T-helper 2 cell treated with Interferon-gamma antibody and Interleukin-4, amounts not matched to agents 100 ng/mL and 5 ng/mL, for 36 hours (primary cell): ENCODE measurements around the gene FOXC1. TPM values are rescaled to one million over a fixed set of nuclear protein-coding genes. Genes with fewer than 3 reads are reported as not detected.

ENCODE experiments used
- intact Hi-C: fragments of 100-400 bp; cut with micrococcal nuclease; formaldehyde crosslinking; loops from one replicate; pipeline ENCODE4 v1.15.1; 2023
- total RNA-seq: library from RNA; stranded (reverse); gene quantifications from 2 replicates; pipeline ENCODE4 v1.2.3, GENCODE V29; 2022

The FOXC1 gene
- total RNA-seq, 1 donor from 2014 or later = not detected

DNA sequence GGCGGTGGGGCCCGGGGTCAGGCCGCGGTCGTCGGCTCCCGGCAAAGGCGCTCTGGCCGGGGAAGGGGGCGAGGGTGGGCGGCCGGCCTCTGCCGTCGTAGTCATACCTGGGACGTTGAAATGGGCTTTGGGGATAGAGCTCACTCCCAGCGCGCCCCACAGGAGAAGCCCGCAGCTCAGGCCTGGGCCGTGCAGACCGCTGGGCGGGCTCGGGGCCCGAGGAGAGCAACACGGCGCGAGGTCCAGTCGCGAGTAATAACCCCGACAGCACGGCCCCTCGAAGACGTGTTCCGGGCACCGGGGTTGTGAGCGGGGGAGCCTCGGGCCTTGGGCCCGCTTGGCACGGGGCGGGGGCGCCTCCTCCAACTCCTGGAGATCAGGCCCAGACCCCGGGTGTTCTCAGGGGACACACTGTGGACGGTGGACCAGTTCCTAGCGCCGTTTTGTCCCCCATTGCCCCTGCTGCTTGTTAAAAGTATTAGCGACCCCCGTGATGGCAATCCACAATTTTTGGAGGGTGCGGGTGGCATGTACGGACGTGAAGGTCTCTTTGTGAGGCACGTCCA, 10.9 kb downstream of the FOXC1 start:
- intact Hi-C loops = no loop called here

DNA sequence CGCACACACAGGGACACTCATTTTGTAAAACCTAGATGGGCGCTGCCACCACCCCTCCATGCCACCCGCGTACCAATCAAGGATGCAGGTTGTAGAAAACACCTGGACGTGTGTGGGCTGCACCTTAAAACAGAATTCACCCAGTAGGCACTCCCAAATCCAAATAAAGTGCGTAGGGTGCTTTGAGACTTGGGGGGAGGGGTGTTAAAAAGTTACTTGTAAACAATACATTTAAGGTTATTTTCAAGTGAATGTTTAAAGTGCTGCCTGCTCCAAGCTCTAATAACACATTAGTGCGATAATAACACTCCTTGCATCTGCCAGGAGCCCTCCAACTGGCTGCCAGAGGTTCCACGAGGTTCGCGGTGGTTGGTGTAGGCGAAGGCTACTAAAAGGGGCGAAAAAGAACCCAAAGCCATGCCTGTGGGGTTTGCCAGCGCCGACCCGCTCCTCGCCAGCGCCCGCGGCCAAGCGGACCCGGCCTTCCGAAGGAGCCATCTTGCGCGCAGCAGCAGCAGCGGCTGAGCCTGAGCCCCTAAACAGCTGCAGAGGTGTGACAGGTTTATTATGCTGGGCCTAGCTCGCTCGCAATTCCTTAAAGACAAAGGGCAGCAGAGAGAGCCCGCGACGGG, 11.5 kb downstream of the FOXC1 start:
- intact Hi-C loops = no loop called here

DNA sequence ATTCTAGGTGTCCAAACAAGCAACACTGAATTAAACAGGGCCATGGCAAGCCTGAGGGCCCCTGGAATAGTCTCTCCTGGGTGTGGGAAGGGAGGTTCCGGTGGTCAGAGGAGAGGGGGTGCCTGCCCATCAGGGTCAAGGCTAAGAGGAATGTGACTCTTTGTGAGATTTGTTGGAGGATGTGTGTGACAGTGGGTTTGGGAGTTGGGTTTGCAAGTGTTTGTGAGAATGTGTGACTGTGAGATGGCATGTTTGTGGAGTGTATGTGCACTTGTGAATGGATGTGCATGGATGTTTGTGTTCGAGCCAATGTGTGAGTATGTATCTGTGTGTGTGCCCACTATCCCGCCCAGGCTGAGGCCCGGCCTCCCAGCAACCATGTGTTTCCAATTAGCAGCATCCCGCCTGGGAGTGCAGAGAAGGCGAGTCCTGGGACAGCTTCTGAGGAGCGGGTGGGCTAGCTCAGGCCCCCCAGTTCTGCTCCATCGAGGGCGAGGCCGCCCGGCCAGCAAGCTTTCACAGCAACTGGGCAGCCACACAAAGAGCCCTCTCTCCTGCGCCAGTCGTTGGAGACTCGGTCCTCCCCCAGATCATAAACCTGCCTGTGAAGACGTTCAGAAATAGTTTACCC, 12.6 kb downstream of the FOXC1 start:
- intact Hi-C loops = no loop called here

DNA sequence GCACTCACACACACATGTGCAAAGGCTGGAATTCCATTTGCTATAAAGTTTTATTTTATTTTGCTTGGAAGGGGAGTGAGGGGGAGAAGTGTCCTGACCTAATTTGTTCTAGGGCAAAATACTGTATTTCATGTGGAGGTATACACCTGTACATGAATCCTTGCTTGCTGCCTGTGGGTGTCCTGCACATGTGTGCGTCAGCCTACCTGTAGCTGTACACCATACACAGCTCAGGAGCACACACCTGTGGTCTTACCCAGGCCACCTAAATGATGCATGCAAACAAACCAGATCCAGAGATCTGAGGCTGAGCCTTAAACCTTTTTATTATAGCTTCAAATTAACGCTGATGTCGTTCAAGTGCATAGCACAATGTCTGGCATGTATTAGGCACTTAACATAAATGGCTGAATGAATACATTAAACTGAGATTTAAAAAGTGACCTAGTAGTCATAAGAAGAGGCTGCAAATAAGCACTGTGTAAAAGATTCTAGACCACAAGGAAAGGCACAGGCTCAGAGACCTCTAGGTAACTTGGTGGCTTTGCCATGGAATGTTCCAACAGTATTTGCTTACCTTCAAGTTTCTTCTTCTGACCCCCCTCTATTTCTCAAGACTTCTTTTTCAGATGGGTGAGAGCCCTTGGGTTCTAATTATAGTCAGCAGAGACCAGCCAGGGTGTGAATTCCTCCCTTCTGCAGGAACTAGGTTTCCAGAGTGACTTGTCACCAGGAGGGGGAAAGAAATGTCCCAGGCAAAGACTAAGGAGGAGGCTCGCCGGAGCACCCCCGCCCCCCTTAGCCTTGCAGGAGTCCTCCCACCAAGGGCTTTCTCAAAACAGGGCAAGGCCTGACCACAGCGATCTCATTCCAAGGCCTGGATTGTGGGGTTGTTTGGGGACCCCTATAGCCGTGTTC, 13.4 kb downstream of the FOXC1 start:
- intact Hi-C loops = no loop called here

DNA sequence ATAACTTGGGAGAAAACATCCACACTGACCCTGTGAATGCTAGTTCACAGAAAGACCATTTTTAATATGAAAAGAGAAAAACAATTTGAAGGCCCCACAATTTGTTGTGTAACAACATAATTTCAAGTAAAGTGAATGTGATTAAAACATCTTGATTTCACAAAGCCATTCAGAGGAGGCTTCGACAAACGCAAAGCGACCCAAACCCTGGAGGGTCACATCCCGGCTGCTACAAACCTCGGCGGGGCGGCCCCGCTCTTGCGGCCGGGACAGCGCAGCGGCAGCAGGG, 14.0 kb downstream of the FOXC1 start:
- intact Hi-C loops = no loop called here

GRCh38 chr6:1624058-1624850, 14.5 kb downstream of the FOXC1 start:
- intact Hi-C loops = no loop called here

DNA sequence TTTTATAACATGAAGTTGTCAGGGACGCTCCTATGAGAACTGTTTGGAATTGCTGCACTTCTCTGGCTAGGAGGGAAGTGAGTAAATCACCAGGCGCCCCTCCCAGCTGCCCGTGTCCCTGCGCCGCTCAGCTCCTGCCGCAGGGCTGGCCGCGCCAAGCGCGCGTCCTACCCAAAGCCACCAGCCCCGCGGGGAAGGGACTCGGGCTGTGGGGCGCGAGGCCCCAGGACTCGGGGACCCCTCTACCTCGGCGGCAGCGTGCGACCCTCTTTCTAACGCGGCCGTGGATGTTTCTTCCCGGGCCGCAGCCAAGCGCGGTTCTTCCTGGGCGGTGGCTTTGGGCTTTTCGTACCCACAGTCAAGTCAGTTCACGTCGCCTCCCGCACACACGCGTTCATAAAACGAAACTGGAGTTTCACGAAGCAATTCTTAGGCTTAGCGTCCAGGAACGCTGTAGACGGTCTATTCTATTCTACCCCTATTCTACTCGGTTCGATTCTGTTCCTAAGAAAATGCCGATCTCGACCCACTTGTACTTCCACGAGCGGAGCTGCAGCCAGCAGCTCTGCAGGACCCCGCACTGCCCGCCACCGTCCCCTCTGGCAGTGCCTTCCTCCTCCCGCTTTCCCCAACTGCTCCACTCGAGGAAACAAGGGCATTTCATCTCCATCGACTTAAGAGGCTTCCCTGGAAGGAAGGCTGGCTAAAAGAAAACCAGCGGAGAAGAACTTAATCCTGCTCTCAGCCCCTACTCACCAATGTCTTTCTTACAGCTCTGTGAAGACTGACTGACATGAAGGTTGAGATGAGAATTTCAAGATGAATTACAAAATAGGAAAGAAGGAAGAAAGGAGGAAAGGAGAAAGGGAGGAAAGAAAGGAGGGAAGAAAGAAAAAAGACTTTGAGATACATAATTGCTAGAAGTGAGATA, 15.4 kb downstream of the FOXC1 start:
- intact Hi-C loops = no loop called here

DNA sequence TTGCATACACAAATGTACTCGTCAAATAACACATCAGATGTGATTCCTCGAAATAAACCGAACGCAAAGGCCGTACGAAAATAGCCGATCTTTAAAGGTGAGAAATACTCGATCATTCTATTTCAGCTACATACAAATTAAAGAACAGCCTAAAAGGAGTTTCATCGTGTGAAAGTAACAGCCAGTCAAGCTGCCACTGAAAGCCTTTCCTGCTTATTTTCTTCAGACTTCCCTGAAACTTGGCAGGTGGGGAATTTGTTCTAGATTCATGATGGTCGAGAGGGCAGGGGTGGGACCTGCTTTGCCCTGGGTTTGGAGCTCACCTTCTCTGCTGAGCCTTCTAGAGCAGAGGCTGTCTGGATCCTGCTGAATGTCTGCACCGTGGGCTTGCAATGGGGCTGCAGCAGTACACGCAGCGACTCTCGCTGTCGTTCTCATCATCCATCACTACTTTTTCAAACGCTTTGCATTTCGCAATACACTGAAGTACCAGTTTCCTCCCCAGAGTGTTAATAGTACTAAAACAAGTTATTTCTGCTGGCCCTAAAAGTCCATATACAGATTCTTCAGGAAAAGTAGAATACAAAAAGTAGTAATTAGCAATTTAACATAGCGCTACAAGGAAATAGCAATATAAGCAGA, 16.2 kb downstream of the FOXC1 start:
- intact Hi-C loops = no loop called here

DNA sequence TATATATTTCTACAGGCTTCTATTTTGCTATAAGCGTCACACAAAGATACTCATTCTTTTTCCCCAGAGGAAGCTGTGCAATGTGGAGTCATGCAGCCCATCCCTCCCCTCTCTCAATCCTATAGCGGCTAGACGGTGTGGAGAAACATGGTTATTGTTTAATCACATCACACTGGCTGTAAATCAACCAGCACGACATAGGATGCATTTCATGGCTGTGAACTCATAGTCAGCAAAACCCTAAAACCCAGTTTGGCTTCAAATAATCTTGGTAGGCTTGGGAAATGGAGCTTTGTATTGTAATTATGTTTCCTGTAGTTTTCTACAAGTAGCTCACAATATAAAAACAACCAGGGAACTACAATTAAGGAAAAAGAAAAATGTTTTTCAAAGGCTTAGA, 16.8 kb downstream of the FOXC1 start:
- intact Hi-C loops = no loop called here

- intact Hi-C loops = no loop called here
Observed at GRCh38 chr6:1627827-1628560, 18.3 kb downstream of the FOXC1 start.

GRCh38 chr6:1629316-1629715, 19.6 kb downstream of the FOXC1 start:
- intact Hi-C loops = no loop called here

- intact Hi-C loops = no loop called here
Observed at GRCh38 chr6:1630212-1630770, 20.6 kb downstream of the FOXC1 start.

DNA sequence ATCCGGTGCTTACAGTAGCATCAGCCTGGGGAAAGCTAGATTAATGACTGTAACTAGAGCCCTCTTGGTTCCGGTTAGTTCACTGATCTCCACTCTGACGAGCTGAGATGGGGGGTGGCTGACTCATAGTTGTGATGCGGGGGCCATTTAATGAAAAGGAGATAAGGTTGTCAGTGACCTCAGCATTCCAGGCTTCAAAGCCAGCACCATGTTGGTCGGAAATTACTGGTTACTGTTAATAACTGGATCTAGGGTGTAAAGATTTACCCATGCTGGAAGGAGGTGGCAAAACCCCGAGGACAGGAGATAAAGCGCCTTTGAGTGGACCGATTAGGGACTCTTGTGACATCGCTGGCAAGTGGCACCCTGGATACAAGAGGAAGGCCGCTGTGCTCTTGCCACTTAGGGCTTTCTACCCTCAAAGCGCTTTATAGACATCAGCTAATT, 21.1 kb downstream of the FOXC1 start:
- intact Hi-C loops = no loop called here

DNA sequence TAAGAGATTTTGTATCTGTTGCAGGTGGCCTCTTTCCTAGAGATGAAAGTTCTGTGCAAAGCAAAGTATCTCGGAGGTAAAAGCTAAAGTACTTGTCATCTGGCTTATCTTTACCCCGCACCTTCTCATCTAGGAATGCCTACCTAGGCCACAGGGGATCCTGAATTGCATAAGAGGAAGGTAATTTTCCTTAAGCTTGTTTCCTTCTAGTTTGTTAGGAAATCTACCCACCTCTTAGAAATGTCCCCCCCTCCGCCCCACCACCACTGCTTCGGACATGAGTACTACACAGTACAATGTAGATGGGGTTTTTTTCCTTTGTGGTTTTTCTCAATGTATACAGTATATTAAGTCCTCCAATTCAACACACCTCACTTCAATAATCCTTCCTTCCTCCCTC, 21.5 kb downstream of the FOXC1 start:
- intact Hi-C loops = no loop called here

- intact Hi-C loops = no loop called here
Observed at GRCh38 chr6:1633366-1634021, 23.8 kb downstream of the FOXC1 start.

- intact Hi-C loops = no loop called here
Observed at GRCh38 chr6:1634081-1634480, 24.4 kb downstream of the FOXC1 start.

- intact Hi-C loops = no loop called here
Observed at GRCh38 chr6:1635305-1636010, 25.7 kb downstream of the FOXC1 start.
